PFSK-1 (cell line): ENCODE measurements around the gene NRDC.

Source experiments
- REST ChIP-seq, 2 experiments: IDR thresholded peaks; 2 replicates each; pipeline versions ENCODE4 v1.6.1 to v1.8.0; 2011 to 2012; ENCODE audit warnings: low read depth in 2 of 2, low read length in 2 of 2, control low read depth in 1 of 2, inconsistent platforms in 1 of 2, mild to moderate bottlenecking in 1 of 2, moderate library complexity in 1 of 2; ENCODE audit not compliant: insufficient read depth in 1 of 2
- TAF1 ChIP-seq: IDR thresholded peaks from 2 replicates; pipeline ENCODE4 v1.6.1; 2012; ENCODE audit warnings: low read length, control low read depth, borderline replicate concordance; ENCODE audit not compliant: insufficient read depth

- no peak for TF ChIP-seq TAF1
- TF ChIP-seq REST (IDR thresholded peaks at IDR 0.05; ENCODE audit: insufficient read depth in 1 of 2, low read depth in 2 of 2, low read length in 2 of 2) = no peak
These were observed 86.6 kb downstream of the NRDC start for GRCh38 chr1:51791888-51792287.
